Activated CD8-positive, alpha-beta memory T cell treated with anti-CD3 and anti-CD28 coated beads for 4 hours (primary cell): ENCODE results near the gene MRPL46.

Experiments
- DNase-seq, 2 donors: peaks; one replicate each; pipeline ENCODE4 v3.0.0-alpha.2; 2020; ENCODE audit warnings: low read depth in 2 of 2

Gene MRPL46

GRCh38 chr15:88467073-88467934, at the start of gene MRPL46, which contains the start of gene MRPS11:
TSS of gene MRPL46 (minus strand) at chr15:88467388. CDS start at chr15:88467377, 11 bp downstream.
TSS of gene MRPS11 (plus strand) at chr15:88467708. CDS start at chr15:88467718, 10 bp downstream.
- DNase-seq = peak; percentile 76 to 83

GRCh38 chr15:88513195-88513594, 46.0 kb upstream of the MRPL46 start:
- no peak for DNase-seq

- no peak for DNase-seq
Observed at GRCh38 chr15:88512601-88513000, 45.4 kb upstream of the MRPL46 start.

- no peak for DNase-seq
Observed at GRCh38 chr15:88512078-88512477, 44.9 kb upstream of the MRPL46 start.

- DNase-seq = no peak
Observed at GRCh38 chr15:88511161-88511560, 44.0 kb upstream of the MRPL46 start.

GRCh38 chr15:88509964-88510363, 42.8 kb upstream of the MRPL46 start:
- DNase-seq = no peak

GRCh38 chr15:88509321-88509720, 42.1 kb upstream of the MRPL46 start:
- no peak for DNase-seq

GRCh38 chr15:88506628-88507027, 39.4 kb upstream of the MRPL46 start:
- no peak for DNase-seq

GRCh38 chr15:88505721-88506120, 38.5 kb upstream of the MRPL46 start:
- no peak for DNase-seq

GRCh38 chr15:88504445-88504844, 37.3 kb upstream of the MRPL46 start:
- no peak for DNase-seq

GRCh38 chr15:88498996-88499395, 31.8 kb upstream of the MRPL46 start:
- DNase-seq = no peak

GRCh38 chr15:88497109-88497765, 30.0 kb upstream of the MRPL46 start:
- DNase-seq = no peak

- no peak for DNase-seq
Observed at GRCh38 chr15:88493844-88494243, 26.7 kb upstream of the MRPL46 start.

- DNase-seq = no peak
Observed at GRCh38 chr15:88491158-88491557, 24.0 kb upstream of the MRPL46 start.

GRCh38 chr15:88490036-88490435, 22.8 kb upstream of the MRPL46 start:
- DNase-seq = no peak

GRCh38 chr15:88489321-88489720, 22.1 kb upstream of the MRPL46 start:
- DNase-seq = no peak

- DNase-seq = no peak
Observed at GRCh38 chr15:88487796-88488523, 20.8 kb upstream of the MRPL46 start.

- DNase-seq = no peak
Observed at GRCh38 chr15:88487178-88487795, 20.1 kb upstream of the MRPL46 start.

GRCh38 chr15:88484682-88485331, 17.6 kb upstream of the MRPL46 start:
- no peak for DNase-seq

GRCh38 chr15:88482263-88482662, 15.1 kb upstream of the MRPL46 start:
- no peak for DNase-seq

- DNase-seq = no peak
Observed at GRCh38 chr15:88480981-88481380, 13.8 kb upstream of the MRPL46 start.
